Ectodermal cell (in vitro differentiated cells): ENCODE results near the gene CNGA2.

Experiments
- H3K27ac ChIP-seq: 2 replicates; pipeline ENCODE4 v1.7.0; 2013; ENCODE audit warnings: mild to moderate bottlenecking, low read depth, low read length; ENCODE audit not compliant: insufficient read depth, poor library complexity, severe bottlenecking
- H3K27me3 ChIP-seq: 2 replicates; pipeline ENCODE4 v1.7.0; 2013; ENCODE audit warnings: mild to moderate bottlenecking, low read length; ENCODE audit not compliant: insufficient read depth, control insufficient read depth, poor library complexity, severe bottlenecking
- H3K36me3 ChIP-seq: one replicate; pipeline ENCODE4 v1.7.0; 2013; ENCODE audit warnings: low read length; ENCODE audit not compliant: control insufficient read depth, insufficient read depth
- H3K4me1 ChIP-seq: one replicate; pipeline ENCODE4 v1.7.0; 2013; ENCODE audit warnings: low read length; ENCODE audit not compliant: control insufficient read depth, insufficient read depth
- H3K4me3 ChIP-seq: 2 replicates; pipeline ENCODE4 v1.7.0; 2013; ENCODE audit warnings: low read depth, low read length, control low read depth; ENCODE audit not compliant: insufficient read depth
- H3K9me3 ChIP-seq: 2 replicates; pipeline ENCODE4 v1.7.0; 2013; ENCODE audit warnings: mild to moderate bottlenecking, low read length, moderate library complexity; ENCODE audit not compliant: control insufficient read depth
- WGBS, 2 experiments: methylation state at CpG; one replicate each; pipeline ENCODE4 v1.1.7; 2013; ENCODE audit warnings: missing lambda C conversion rate in 2 of 2; 5-methylcytosine and 5-hydroxymethylcytosine counted together

Gene CNGA2

GRCh38 chrX:151711154-151711553 is 23.4 kb upstream of the CNGA2 start:
- H3K4me3 ChIP-seq: no peak overlapping the region
- no peaks in the 10 kb centered on the region for H3K36me3 ChIP-seq
- no peaks in the 10 kb centered on the region for H3K4me1 ChIP-seq
- no peak overlapping the region for H3K27ac ChIP-seq
- 61 to 68% methylated on average over 5 of the region's 5 CpGs for WGBS, 2 experiments
- H3K9me3 ChIP-seq: no peaks in the 10 kb centered on the region
- H3K27me3 ChIP-seq: no peaks in the 10 kb centered on the region

- Histone ChIP-seq H3K4me1 (no peaks in the 10 kb centered on the region), H3K4me3 (no peak overlapping the region), H3K9me3 (no peaks in the 10 kb centered on the region), H3K36me3 (no peaks in the 10 kb centered on the region), H3K27me3 (no peaks in the 10 kb centered on the region), H3K27ac (no peak overlapping the region)
- WGBS, 2 experiments: 65 to 73% methylated on average over 2 of the region's 2 CpGs
Measured at GRCh38 chrX:151711787-151712186, 22.8 kb upstream of the CNGA2 start.

- no peaks in the 10 kb centered on the region for H3K27me3 ChIP-seq
- 82 to 92% methylated on average over 3 of the region's 3 CpGs for WGBS, 2 experiments
- H3K9me3 ChIP-seq: no peaks in the 10 kb centered on the region
Measured at GRCh38 chrX:151712253-151712652, 22.3 kb upstream of the CNGA2 start.

GRCh38 chrX:151713849-151714248 is 20.7 kb upstream of the CNGA2 start:
- WGBS, 2 experiments: 63 to 66% methylated on average over 3 of the region's 3 CpGs
- Histone ChIP-seq H3K4me3 (no peak overlapping the region), H3K36me3 (no peaks in the 10 kb centered on the region), H3K27ac (no peak overlapping the region), H3K4me1 (no peaks in the 10 kb centered on the region), H3K27me3 (no peaks in the 10 kb centered on the region), H3K9me3 (no peaks in the 10 kb centered on the region)

More at GRCh38 chrX:151712253-151712652, 22.3 kb upstream of the CNGA2 start:
- no peak overlapping the region for H3K27ac ChIP-seq
- H3K36me3 ChIP-seq: no peaks in the 10 kb centered on the region
- no peaks in the 10 kb centered on the region for H3K4me1 ChIP-seq
- no peak overlapping the region for H3K4me3 ChIP-seq

GRCh38 chrX:151714362-151714761 is 20.2 kb upstream of the CNGA2 start:
- H3K4me1 ChIP-seq: no peaks in the 10 kb centered on the region
- H3K4me3 ChIP-seq: no peak overlapping the region
- WGBS, 2 experiments: 67 to 70% methylated on average over 4 to 5 of the region's 5 CpGs
- H3K36me3 ChIP-seq: no peaks in the 10 kb centered on the region
- no peaks in the 10 kb centered on the region for H3K27me3 ChIP-seq
- no peaks in the 10 kb centered on the region for H3K9me3 ChIP-seq
- H3K27ac ChIP-seq: no peak overlapping the region

- Histone ChIP-seq H3K4me1 (no peaks in the 10 kb centered on the region), H3K27ac (no peak within 1 kb of the TSS), H3K4me3 (no peak within 1 kb of the TSS), H3K36me3 (no peaks in the 10 kb centered on the region), H3K27me3 (no peaks in the 10 kb centered on the region), H3K9me3 (no peaks in the 10 kb centered on the region)
- WGBS, 2 experiments: 97 to 98% methylated on average over 3 of the region's 3 CpGs
Measured at GRCh38 chrX:151715752-151716151, 18.8 kb upstream of the CNGA2 start, which contains the start of gene FATE1. TSS of gene FATE1 (plus strand) at chrX:151716035. CDS start at chrX:151716120, 85 bp downstream.

GRCh38 chrX:151722241-151722846 is 12.2 kb upstream of the CNGA2 start:
- Histone ChIP-seq H3K9me3 (no peaks in the 10 kb centered on the region), H3K4me3 (no peak overlapping the region), H3K4me1 (no peaks in the 10 kb centered on the region), H3K36me3 (no peaks in the 10 kb centered on the region), H3K27me3 (no peaks in the 10 kb centered on the region), H3K27ac (no peak overlapping the region)
- WGBS, 2 experiments: 39 to 41% methylated on average over 24 of the region's 24 CpGs

GRCh38 chrX:151723156-151723760 is 11.3 kb upstream of the CNGA2 start:
- H3K9me3 ChIP-seq: no peaks in the 10 kb centered on the region
- H3K27me3 ChIP-seq: no peaks in the 10 kb centered on the region
- no peak overlapping the region for H3K27ac ChIP-seq
- no peak overlapping the region for H3K4me3 ChIP-seq
- 90 to 96% methylated on average over 7 of the region's 7 CpGs for WGBS, 2 experiments
- no peaks in the 10 kb centered on the region for H3K4me1 ChIP-seq
- H3K36me3 ChIP-seq: no peaks in the 10 kb centered on the region

GRCh38 chrX:151724563-151725337 is 9.8 kb upstream of the CNGA2 start:
- Histone ChIP-seq H3K27me3 (no peaks in the 10 kb centered on the region), H3K4me3 (no peak overlapping the region), H3K27ac (no peak overlapping the region), H3K4me1 (no peaks in the 10 kb centered on the region), H3K9me3 (no peaks in the 10 kb centered on the region), H3K36me3 (no peaks in the 10 kb centered on the region)
- 91 to 96% methylated on average over 7 of the region's 7 CpGs for WGBS, 2 experiments

- no peaks in the 10 kb centered on the region for H3K4me1 ChIP-seq
- no peak overlapping the region for H3K4me3 ChIP-seq
- 74 to 88% methylated on average over 1 of the region's 1 CpG for WGBS, 2 experiments
- H3K9me3 ChIP-seq: no peaks in the 10 kb centered on the region
- H3K27me3 ChIP-seq: no peaks in the 10 kb centered on the region
- no peak overlapping the region for H3K27ac ChIP-seq
- no peaks in the 10 kb centered on the region for H3K36me3 ChIP-seq
Measured at GRCh38 chrX:151725338-151725614, 9.3 kb upstream of the CNGA2 start.
